Stimulated activated CD8-positive, alpha-beta memory T cell treated with anti-CD3 and anti-CD28 coated beads, Interleukin-7, amount 100 ng/mL, for 24 hours (primary cell): Measurements from ENCODE around the gene PSMG3.

ENCODE experiments used
- DNase-seq: peaks from one replicate; pipeline ENCODE4 v3.0.0-alpha.2; 2020; ENCODE audit warnings: low read depth

The PSMG3 gene

GRCh38 chr7:1579481-1580421 is 9.9 kb upstream of the PSMG3 start:
- DNase-seq = peak; percentile 37

DNA sequence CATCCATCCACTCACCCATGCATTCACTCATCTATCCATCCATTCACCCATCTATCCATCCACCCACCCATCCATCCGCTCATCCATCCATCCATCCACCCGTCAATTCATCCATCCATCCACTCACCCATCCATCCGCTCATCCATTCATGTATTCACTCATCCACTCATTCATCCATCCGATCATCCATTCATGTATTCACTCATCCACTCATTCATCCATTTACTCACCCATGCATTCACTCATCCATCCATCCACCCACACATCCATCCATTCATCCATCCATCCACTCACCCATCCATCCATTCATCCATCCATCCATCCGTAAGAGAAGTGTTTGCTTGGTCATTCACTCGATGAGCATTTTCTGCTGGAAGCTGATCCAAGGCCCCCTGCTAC is 8.7 kb upstream of the PSMG3 start:
- no peak for DNase-seq

GRCh38 chr7:1576521-1577253 is 6.9 kb upstream of the PSMG3 start:
- DNase-seq = no peak

GRCh38 chr7:1575809-1576208 is 6.0 kb upstream of the PSMG3 start:
- DNase-seq = no peak

- DNase-seq = no peak
Measured at GRCh38 chr7:1572111-1572822, 2.4 kb upstream of the PSMG3 start.

- DNase-seq = no peak
Measured at GRCh38 chr7:1569440-1569832, 396 bp downstream of the PSMG3 start.

DNA sequence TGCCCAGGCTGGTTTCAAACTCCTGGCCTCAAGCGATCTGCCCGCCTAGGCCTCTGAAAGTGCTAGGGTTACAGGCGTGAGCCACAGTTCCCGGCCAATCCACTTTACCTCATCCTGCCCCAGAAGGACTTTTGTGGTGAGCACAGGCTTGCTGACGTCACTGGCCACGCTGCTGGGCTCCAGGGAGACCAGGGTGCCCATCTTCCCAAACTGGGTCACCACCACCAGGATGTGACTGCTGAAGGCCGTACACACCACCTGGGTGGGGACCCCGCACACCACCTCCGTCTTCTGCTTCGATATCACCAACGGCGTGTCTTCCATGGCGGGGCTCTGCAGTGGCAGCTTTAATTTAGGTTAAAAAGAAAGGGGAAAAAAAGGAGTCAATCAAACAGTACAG is 816 bp downstream of the PSMG3 start:
- DNase-seq = no peak

- DNase-seq = no peak
Measured at GRCh38 chr7:1567896-1568510, 1.8 kb downstream of the PSMG3 start.

DNA sequence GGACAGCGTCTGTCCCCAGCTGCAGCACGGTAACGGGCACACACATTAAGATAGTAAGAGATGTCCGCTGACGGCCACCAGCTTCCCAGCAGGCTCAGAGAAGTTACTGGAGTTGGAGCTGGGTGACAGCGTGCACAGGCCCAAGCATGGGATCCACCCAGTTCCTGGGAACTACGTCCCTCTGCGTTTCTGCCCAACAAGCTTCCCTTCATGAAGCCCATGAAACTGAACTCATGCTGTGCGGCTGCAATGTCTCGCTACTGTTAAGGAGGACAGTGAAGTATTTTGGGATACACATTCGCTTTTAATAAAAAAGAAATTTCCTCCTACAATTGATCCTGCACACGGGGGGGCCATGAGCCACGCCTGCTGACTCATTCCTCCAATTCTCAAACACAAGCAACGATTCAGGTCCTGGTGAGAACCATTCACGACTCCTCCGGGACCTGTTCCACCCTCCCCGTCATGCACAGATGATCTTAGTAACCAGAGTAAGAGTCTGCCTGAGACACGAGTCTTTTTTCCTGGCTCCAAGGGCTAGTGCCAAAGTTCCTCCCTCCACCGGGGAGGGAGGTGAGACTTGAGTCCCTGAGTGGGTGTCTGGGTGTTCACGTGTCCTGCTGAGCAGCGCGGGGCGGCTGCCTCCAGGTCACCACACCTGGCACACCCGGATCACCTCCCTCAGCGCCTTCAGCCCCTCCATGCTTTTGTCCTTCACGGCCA is 2.6 kb downstream of the PSMG3 start:
- no peak for DNase-seq

DNA sequence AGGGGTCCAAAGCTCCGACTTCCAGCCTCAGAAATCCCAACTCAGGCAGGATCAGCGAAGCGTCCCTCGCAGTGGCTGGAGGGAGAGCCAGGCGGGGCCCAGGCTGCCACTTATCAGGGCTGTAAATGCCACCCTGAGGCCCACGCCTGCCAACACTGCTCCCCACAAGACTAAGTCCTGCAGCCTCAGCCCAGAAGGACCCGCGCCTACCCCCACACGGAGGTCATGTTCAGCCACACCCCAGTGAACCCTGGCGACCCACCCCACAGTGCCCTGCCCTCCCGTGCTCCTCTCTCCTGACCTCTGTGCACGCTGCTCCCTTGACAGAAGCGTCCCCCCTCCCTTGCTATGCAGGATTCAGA is 3.2 kb downstream of the PSMG3 start:
- no peak for DNase-seq

DNA sequence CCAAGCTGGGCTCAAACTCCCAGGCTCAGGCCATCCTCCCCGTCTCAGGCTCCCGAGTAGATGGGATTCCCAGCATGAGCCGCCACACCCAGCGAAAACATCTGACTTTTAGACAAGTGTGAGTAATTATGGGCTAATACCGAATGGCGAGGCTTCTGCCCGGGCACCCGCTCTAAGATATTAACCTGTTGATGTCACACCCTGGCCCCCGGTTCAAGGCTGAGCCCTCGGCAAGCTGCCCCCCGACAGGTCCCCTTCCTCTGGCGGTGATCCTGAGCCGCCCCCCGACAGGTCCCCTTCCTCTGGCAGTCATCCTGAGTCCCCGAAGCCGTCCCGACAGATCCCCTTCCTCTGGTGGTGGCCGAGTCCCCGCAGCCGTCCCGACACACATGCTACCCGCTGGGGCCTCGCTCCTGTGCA is 5.2 kb downstream of the PSMG3 start:
- no peak for DNase-seq

DNA sequence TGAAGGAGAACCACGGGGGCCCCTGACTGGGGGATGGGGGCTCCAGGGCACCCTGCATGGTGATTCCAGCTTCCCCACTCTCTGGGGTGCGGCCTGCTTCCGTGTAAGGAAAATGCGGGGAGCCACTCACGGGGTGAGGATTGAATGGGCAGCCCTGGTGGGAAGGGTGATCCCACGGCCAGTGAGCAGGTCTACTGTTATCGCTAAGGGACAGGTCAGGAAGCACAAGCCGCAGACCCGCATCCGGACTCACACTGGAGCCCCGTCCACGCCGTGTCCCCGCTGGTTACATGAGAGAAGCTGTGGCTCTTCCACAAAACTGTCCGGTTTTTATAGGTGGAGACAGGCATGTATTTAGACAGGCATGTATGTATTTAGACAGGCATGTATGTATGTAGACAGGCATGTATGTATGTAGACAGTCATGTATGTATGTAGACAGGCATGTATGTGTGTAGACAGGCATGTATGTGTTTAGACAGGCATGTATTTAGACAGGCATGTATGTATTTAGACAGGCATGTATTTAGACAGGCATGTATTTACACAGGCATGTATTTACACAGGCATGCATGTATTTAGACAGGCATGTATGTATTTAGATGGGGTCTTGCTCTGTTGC is 5.7 kb downstream of the PSMG3 start:
- no peak for DNase-seq

GRCh38 chr7:1562597-1563051 is 7.2 kb downstream of the PSMG3 start:
- no peak for DNase-seq

GRCh38 chr7:1562116-1562515 is 7.7 kb downstream of the PSMG3 start:
- DNase-seq = no peak

DNA sequence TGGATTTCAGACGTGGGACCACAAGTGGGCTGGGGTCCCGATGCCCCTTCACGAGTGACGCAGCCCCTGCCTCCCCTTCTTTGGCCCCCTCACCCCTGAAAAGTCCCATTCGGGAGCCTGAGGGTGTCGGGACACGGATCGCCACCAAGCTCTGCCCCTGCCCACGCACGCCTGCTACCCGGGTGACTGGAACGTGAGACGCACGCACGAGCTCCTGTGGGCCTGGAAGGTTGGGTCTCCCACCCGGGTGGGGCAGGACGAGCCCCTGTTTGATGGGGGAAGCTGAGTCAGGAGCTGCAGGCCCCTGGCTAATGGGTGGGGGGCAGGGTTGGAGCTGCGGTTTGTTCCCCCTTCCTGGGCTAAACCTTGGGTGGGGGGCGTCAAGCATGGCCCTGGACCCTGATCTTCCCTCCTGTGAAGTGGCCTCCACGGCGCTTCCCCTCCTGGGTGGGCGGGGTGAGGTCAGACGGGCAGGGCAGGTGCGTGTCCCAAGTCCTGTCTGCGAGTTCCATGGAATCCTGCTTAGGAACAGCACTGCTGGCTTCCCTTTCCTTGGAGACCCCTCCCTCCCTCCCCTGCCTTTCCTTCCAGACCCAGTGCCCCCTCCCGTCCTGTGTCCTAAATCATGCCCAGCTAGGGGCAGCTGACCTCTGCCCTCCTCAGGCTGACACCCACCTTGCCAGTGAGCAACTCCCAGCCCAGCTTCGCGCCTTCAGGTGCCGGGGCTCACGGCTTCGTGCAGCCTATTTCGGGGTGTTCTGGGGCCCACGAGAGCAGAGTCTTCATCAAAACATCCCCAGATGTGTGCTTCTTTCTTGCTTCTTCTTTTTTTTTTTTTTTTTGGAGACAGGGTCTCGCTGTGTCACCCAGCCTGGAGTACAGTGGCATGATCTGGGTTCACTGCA is 8.5 kb downstream of the PSMG3 start:
- DNase-seq = no peak

DNA sequence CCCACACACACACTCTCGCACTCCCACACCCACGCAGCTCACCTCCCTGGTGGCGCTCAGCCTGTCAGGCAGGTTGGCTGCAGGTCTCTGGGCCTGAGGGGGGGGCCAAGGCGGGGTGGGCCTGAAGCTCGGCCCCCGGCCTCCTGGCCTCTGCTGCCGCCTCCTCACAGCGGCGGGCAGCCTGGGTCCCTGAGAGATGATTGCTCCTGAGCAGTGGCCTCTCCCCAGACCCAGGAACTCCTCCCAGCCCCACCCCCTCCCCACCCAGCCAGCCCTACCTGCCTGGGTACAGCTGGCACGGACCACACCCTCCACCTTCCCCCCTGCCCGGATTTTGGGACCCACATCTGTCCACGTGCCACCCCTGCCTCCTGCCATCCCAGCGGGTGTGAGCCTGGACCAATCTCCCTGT is 9.2 kb downstream of the PSMG3 start:
- DNase-seq = no peak

DNA sequence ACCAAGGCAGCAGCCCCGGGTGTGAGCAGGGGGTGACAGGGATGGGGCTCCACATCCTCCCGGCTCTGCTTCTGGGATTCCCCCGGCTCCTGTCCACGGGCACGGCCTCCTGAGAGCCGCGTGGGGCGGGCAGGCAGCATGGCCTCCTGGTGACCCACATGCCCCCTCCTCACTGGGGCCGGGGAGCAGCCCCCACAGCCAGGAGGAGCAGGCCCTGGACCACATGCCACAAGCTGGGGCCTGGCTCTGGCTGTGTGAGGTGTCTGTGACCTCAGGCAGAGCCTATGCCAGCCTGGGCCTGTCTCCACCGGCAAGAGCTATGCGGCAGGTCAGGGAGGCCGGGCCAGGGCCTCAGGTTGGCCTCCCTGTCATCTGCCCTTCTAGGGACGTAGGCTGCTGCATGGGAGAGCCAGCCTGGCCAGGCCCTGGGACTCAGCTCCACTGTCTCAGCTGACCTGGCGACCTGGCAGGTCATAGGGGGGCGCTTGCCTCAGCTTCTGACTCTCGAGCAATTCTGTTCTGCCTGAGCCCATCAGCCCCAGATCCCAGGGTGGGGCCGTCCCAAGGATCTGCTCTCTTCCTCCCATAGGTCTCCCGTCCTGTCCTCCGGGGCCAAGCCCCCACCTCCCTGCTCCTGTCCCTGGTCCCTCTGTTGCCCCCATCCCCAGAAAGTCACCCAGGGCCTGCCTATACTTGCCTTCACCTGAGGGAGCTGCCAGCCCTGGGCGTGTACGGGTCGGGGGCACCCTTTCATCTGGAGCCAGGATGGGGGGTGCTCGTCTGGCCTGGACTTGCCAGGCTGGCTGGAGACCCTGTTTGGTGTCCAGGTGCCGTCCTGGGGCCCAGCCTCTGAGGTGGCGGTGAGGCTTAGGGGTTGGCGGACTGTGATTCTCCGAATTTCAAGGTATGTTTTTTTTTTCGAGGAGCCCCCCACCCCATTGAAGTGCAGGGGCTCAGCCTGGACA is 9.9 kb downstream of the PSMG3 start:
- no peak for DNase-seq

GRCh38 chr7:1558841-1559625 is 10.8 kb downstream of the PSMG3 start:
- no peak for DNase-seq
